Stimulated activated effector memory CD8-positive, alpha-beta T cell treated with anti-CD3 and anti-CD28 coated beads, Interleukin-12 subunit alpha, Interleukin-12 subunit beta, amount 100 ng/mL, for 72 hours (primary cell): ENCODE measurements around the gene PLA2G2A.

Experiments used
- ATAC-seq: fragments of 150-1000 bp; cut with Tn5 transposase; 2 replicates; pipeline ENCODE4 v1.10.0; 2021
- DNase-seq, 2 donors: peaks; one replicate each; pipeline ENCODE4 v3.0.0; 2021 to 2022; ENCODE audit warnings: low spot score in 2 of 2
- H3K27ac Mint-ChIP-seq: one replicate; pipeline ENCODE4 v1.8.0; 2022; ENCODE audit warnings: mild to moderate bottlenecking, mixed read lengths
- H3K36me3 Mint-ChIP-seq: one replicate; pipeline ENCODE4 v1.8.0; 2022; ENCODE audit warnings: mild to moderate bottlenecking, mixed read lengths
- H3K4me1 Mint-ChIP-seq: one replicate; pipeline ENCODE4 v1.8.0; 2022; ENCODE audit warnings: mixed read lengths
- H3K4me3 Mint-ChIP-seq: one replicate; pipeline ENCODE4 v1.8.0; 2022; ENCODE audit warnings: mild to moderate bottlenecking, mixed read lengths
- H3K9me3 Mint-ChIP-seq: one replicate; pipeline ENCODE4 v1.8.0; 2022; ENCODE audit warnings: mixed read lengths

Gene PLA2G2A

DNA sequence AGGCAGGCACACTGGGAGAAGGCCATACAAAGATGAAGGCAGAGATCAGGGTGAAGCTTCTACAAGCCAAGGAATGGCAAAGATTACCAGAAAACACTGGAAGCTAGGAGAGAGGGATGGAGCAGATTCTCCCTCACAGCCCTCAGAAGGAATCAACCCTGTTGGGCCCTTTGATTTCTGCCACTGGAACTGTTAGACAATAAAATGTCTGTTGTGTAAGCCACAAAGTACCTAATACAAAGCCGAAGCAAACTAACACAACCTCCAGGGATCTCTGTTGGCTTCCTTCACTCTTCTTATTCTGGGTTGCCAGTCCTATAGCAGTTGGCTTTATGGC, 1.7 kb upstream of the PLA2G2A start:
- Mint-ChIP-seq H3K27ac (no peak overlapping the region), H3K4me1 (no peaks in the 10 kb centered on the region), H3K9me3 (no peaks in the 10 kb centered on the region), H3K36me3 (no peaks in the 10 kb centered on the region), H3K4me3 (no peak overlapping the region)
- ATAC-seq, result no peak
- DNase-seq, result no peak

DNA sequence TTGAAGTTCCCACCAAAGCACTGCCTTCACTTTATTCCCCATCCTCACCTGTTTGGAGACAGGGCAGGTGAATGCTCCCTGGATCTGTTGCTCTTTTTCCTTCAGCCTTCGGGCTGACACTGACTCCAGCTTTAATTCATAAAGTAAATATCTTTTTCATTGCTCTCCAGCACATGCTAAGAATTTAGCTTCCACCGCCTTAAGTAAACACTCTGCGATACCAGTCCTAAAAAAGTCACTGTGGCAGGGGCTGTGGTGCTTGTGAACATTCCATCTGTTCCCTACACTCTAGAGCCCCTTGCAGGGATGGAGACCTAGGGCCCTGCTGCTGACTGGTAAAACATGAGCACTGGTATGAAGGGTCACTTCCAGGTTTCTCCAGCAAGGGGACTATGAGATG, 896 bp upstream of the PLA2G2A start:
- no peaks in the 10 kb centered on the region for H3K4me1 Mint-ChIP-seq
- H3K27ac Mint-ChIP-seq, result no peak overlapping the region
- H3K4me3 Mint-ChIP-seq, result no peak overlapping the region
- DNase-seq (no peak), ATAC-seq (no peak)
- no peaks in the 10 kb centered on the region for H3K36me3 Mint-ChIP-seq
- H3K9me3 Mint-ChIP-seq, result no peaks in the 10 kb centered on the region

DNA sequence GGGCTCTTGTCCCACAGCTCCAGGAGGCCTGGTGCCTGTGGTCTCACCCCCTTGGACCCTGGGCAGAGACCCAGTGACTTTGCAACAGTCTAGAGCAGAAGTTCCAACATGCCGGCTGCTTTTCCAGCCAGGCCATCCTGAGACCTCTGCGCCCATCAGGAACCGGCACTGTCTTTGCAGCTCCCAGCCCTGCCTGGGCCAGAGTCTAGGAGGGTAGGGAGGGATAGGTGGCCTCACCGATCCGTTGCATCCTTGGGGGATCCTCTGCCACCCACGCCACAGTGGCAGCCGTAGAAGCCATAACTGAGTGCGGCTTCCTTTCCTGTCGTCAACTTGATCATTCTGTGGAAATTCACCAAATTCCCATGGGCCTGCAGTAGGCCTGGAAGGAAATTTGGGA, 1.3 kb downstream of the PLA2G2A start:
- Mint-ChIP-seq H3K4me3 (no peak overlapping the region), H3K27ac (no peak overlapping the region), H3K36me3 (no peaks in the 10 kb centered on the region), H3K9me3 (no peaks in the 10 kb centered on the region), H3K4me1 (no peaks in the 10 kb centered on the region)
- no peak for DNase-seq
- no peak for ATAC-seq

DNA sequence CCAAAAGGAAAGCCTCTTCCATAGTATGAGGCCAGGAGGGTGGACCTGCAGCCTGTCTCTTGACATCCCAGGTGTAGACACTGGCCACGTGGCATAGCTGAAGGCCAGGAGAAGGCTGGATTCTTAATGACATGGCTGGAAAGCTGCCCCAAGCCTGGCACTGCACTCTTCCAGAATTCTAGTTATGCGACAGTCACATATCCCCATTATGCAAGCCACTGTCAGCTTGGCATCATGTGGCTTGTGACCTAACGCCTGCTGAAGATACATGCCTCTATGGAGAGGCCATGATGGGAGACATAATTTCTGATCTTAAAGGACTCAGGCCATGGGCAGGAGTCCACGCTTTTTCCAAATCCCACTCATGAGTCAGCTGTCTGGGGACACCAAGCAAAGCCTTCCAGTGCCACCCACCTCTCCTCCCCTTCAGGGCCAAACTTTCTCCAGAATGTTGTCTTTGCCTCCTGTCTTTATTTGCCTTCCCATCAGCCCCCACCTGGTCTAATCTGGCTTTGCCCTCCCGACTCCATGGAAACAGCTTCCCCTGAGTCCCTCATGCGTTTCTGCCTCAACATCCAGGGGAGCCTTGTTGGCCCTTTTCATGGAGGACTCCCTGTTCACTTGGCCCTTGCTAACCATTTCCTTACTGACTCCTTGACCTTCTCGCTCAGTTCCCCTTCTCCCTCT, 3.0 kb downstream of the PLA2G2A start:
- H3K36me3 Mint-ChIP-seq, result no peaks in the 10 kb centered on the region
- no peak overlapping the region for H3K4me3 Mint-ChIP-seq
- no peaks in the 10 kb centered on the region for H3K9me3 Mint-ChIP-seq
- H3K4me1 Mint-ChIP-seq, result no peaks in the 10 kb centered on the region
- ATAC-seq, result no peak
- H3K27ac Mint-ChIP-seq, result no peak overlapping the region
- no peak for DNase-seq

DNA sequence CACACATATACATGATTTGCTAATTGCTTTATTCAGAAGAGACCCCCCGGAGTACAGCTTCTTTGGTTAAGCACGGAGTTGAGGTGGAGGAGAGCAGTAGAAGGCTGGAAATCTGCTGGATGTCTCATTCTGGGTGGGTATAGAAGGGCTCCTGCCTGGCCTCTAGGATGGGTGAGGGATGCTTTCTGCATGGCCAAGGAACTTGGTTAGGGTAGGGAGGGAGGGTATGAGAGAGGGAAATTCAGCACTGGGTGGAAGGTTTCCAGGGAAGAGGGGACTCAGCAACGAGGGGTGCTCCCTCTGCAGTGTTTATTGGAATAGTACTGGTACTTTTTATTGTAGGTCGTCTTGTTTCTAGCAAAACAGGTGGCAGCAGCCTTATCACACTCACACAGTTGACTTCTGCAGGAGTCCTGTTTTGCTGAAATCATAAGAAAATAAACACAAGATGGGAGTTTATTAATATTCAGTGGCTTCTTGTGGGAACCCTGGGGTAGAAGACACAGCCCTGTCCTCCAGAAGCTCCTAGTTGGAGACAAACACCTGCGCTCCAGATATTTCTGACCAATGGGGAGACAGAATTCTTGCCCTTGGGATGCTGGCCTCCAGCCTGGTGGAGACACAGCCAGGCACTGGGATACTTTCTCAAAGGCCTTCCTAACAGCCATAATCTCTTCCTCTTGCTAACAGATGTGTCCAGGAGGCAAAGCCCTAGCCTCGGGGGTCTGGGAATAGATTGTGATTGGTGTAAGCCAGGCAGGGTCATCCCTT, 3.8 kb downstream of the PLA2G2A start:
- H3K4me3 Mint-ChIP-seq, result no peak overlapping the region
- no peaks in the 10 kb centered on the region for H3K9me3 Mint-ChIP-seq
- no peaks in the 10 kb centered on the region for H3K36me3 Mint-ChIP-seq
- ATAC-seq (no peak), DNase-seq (no peak)
- no peaks in the 10 kb centered on the region for H3K4me1 Mint-ChIP-seq
- H3K27ac Mint-ChIP-seq, result no peak overlapping the region

DNA sequence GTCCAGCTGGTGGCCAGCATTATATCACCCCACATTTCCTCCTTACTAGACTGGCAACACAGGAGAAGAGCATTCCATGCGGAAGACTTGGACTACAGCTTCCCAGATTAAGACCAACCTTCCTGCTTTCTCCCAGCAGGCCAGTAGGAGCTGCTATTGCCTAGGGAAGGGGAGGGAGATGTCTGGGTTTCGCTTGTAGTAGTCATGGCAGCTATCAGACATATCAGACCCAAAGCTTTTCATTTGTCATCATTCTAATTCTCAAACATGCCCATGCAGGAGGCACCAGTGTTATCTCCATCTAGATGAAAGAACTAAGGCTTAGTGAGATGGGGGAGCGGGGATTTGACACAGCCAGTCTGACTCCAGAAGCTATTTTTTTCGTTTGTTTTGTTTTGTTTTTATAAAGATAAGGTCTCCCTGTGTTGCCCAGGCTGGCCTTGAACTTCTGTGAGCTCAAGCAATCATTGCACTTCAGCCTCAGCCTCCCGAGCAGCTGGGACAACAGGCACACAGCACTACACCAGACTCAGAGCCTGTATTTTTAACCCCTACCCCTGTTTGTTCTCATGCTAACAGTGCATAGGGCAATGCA, 4.5 kb downstream of the PLA2G2A start:
- ATAC-seq, result peak; percentile 64

DNA sequence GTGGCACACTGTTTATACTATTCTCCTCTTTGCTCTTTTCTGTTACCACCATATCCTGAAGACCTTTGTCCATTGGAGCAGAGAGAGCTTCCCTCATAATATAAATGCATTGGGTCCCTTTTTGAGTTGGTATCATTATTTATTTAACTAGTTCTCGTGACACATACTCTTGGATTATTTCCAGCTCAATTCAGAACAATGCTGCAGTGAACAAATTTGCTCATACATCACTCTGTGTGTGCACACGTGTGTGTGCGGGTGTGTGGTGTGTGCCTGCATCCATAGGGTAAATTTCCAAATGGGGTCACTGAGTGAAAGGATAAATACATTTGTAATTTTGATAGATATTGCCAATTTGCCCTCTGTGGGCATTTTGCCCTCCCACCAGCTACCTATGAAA, 5.8 kb downstream of the PLA2G2A start:
- Mint-ChIP-seq H3K4me1 (no peaks in the 10 kb centered on the region), H3K27ac (no peak overlapping the region), H3K9me3 (no peaks in the 10 kb centered on the region), H3K4me3 (no peak overlapping the region), H3K36me3 (no peaks in the 10 kb centered on the region)
- DNase-seq, result no peak
- no peak for ATAC-seq

More for the DNA sequence above, 4.5 kb downstream of the PLA2G2A start:
- Mint-ChIP-seq H3K27ac (no peak overlapping the region), H3K36me3 (no peaks in the 10 kb centered on the region), H3K4me1 (no peaks in the 10 kb centered on the region), H3K4me3 (no peak overlapping the region), H3K9me3 (no peaks in the 10 kb centered on the region)
- no peak for DNase-seq

DNA sequence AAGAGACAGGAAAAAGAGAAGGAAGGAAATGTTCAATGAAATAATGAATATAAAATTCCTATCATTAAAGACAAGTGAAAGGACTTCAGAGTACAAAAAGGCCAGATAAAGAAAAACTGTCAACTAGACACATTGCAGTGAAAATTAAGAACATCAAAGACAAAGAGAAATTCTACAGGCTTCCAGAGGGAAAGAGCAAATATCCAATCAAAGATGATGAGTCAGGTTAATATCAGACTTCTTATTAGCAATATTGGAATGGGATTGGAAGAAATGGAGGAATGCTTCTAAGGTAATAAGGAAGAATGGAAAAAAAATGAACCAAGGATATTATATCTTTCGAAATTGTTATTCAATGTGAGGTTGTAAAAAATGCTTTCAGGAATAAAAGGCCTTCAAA, 7.8 kb downstream of the PLA2G2A start:
- H3K4me3 Mint-ChIP-seq, result no peak overlapping the region
- ATAC-seq, result no peak
- no peak overlapping the region for H3K27ac Mint-ChIP-seq
- no peaks in the 10 kb centered on the region for H3K4me1 Mint-ChIP-seq
- no peaks in the 10 kb centered on the region for H3K36me3 Mint-ChIP-seq
- no peak for DNase-seq
- no peaks in the 10 kb centered on the region for H3K9me3 Mint-ChIP-seq

DNA sequence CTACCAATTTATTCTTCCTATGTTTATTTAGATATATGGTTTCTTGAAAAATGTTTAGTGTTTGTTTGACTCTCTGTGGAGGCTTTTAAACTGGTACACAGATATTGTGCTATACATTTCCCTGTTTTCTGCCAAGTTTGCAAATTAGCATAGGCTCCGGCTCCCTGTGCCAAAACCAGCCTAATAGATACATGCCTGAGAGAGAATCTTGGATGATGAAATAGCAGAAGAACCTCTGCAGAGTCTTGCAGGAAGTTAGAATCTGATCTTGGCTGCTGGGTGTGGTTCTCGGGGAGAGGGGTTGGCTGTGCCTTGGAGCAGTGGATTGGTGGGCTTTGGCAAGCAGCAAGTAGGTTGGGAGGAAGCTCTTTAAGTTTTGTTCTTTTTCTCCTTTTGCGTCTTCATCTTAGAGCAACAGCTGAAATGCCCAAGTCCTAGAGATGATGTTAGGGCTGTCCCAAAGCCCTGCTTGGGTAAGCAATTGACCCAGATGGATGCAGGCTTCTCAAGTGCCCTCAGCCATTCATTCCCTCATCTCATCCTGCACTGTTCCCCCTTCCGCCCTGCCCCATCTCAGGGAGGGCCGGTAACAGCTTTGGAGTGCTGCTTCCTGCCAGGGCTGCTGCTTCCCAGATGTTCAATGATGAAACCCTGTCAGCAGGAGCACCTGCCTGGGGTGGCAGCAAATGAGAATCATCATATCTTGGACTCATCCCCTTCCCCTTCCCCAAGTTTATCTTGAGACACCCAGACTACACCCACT, 9.3 kb downstream of the PLA2G2A start:
- no peak overlapping the region for H3K27ac Mint-ChIP-seq
- no peaks in the 10 kb centered on the region for H3K4me1 Mint-ChIP-seq
- ATAC-seq (no peak), DNase-seq (no peak)
- no peak overlapping the region for H3K4me3 Mint-ChIP-seq
- H3K36me3 Mint-ChIP-seq, result no peaks in the 10 kb centered on the region
- no peaks in the 10 kb centered on the region for H3K9me3 Mint-ChIP-seq

DNA sequence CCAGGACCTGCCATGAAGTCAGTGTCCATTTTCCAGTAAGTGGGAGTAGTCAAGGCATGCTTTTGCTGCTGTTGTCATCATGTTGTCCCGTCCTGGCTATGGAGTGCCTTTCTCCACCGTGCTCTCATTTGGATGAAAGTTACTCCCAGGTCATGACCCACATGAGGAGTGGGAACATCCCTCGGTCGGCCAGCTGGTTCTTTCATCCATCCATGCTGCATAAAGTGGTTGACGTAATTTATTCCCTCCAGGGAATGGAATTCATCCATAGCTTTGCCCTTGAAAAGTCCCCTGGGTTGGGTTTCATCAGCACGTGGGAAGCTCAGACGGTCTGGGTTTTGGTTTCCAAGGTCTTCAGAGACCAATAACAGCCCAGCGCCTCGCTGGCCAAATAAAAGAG, 11.6 kb downstream of the PLA2G2A start:
- Mint-ChIP-seq H3K9me3 (no peaks in the 10 kb centered on the region), H3K4me3 (no peak overlapping the region), H3K36me3 (no peaks in the 10 kb centered on the region), H3K27ac (no peak overlapping the region), H3K4me1 (no peaks in the 10 kb centered on the region)
- ATAC-seq (no peak), DNase-seq (no peak)

DNA sequence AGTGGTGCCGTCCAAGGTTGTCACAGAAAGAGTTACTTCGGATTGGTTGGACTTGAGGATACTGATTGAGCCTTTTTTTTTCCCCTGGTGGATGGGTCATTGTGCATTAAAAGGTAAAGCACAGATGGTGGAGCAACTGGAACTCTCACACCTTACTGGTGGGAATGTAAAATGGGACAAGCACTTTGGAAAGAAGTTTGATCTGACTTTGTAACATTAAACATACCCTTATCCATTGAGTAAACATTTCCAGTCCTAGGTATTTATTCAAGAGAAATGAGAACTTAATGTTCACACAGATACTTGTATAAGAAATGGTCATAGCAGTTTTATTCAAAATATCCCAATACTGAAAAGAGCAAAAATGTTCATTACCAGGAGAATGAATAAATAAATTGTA, 14.9 kb downstream of the PLA2G2A start:
- Mint-ChIP-seq H3K36me3 (no peaks in the 10 kb centered on the region), H3K4me3 (no peak overlapping the region), H3K9me3 (no peaks in the 10 kb centered on the region), H3K4me1 (no peaks in the 10 kb centered on the region), H3K27ac (no peak overlapping the region)
- DNase-seq (no peak), ATAC-seq (no peak)

DNA sequence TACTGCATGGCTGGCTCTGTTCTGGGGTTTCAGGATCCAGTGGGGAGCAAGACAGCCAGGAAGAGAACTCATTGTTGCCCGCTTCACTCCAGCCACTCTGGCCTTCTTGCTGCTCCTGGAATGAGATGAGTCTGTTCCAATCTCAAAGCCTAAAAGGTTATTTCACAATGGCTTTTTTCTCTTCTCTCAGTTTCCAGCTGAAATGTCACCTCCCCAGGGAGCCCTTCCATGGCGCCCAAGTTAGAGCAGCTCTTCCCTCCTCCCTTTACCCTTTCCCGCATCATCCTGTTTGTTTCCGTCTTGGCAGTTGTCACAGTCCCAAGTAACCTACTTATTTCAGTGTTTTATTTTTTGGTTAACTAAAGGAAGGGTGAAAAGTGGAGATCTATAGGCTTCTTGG, 15.8 kb downstream of the PLA2G2A start:
- no peak for DNase-seq
- Mint-ChIP-seq H3K4me3 (no peak overlapping the region), H3K9me3 (no peaks in the 10 kb centered on the region), H3K36me3 (no peaks in the 10 kb centered on the region), H3K4me1 (no peaks in the 10 kb centered on the region), H3K27ac (no peak overlapping the region)
- no peak for ATAC-seq

DNA sequence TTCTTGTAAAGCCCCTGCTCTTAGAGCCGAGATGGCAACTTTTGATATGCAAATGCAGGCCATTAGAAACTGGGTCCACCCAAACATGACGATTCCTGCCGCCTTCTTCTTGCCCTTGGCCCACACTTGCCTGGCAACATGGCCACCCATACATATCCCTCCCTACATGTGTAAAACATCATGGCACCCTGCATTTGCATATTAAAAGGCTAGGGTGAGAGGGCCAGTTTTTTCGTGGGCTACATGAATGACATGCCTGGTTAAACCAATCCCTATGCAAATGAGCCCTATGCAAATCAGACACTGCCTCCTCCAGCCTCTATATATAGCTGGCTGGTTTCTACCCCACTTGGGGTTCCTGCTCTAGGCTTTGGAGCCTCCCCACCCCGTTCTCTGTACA, 18.8 kb downstream of the PLA2G2A start:
- H3K4me3 Mint-ChIP-seq, result no peak overlapping the region
- DNase-seq, result no peak
- no peaks in the 10 kb centered on the region for H3K4me1 Mint-ChIP-seq
- no peak for ATAC-seq
- H3K9me3 Mint-ChIP-seq, result no peaks in the 10 kb centered on the region
- no peaks in the 10 kb centered on the region for H3K36me3 Mint-ChIP-seq
- H3K27ac Mint-ChIP-seq, result no peak overlapping the region

DNA sequence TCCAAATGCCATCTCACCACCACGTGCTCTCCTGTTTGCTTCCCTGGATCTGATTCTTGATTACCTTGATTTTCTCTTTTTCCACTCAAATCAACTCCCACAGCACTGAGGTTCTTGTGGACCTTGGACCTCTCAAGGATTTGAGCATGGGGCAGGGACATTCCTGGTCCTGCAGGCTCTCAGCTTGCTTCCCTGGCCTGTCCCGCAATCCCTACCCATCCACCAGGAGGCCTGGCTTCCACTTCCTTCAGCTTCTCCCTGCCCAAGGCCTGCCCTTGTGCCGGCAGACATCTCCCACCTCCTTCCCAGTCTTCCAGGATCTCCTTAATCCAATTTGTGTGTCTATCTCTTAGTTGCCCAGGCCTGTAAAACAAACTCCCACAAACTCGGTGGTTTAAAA, 21.6 kb downstream of the PLA2G2A start:
- Mint-ChIP-seq H3K27ac (no peak overlapping the region), H3K4me3 (no peak overlapping the region), H3K36me3 (no peaks in the 10 kb centered on the region), H3K9me3 (peaks cover 3% of the 10 kb centered on the region), H3K4me1 (no peaks in the 10 kb centered on the region)
- DNase-seq (no peak), ATAC-seq (no peak)

DNA sequence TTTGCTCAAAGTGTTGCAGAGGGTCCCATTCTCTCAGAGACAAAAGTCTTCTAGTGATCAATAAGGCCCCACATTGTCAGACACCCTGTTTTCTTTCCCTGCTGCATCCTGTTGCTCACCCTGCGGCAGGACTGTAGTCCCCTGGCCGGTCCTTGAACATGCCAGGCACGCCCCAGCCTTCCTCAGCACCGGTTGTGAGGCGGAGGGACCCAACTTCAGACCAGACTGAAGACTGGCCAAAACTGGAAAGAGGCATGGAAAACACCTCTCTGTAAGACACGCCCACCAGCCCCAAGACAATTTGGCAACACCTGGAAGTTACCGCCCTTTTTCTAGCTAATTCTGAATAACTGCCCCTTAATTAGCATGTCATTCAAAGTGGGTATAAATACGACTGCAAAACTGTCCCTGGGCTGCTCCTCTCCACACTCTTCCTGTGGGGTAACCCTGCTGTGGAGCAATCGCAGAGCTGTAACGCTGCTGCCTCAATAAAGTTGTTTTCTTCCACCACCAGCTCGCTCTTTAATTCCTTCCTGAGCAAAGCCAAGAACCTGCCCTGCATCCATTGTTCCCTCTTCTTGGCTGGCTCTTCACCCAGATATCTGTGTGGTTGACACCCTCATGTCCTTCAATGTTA, 23.8 kb downstream of the PLA2G2A start:
- Mint-ChIP-seq H3K4me1 (no peaks in the 10 kb centered on the region), H3K36me3 (no peaks in the 10 kb centered on the region), H3K27ac (no peak overlapping the region), H3K4me3 (no peak overlapping the region), H3K9me3 (peaks cover 3% of the 10 kb centered on the region)
- ATAC-seq (no peak), DNase-seq (no peak)
